Chondrocyte (in vitro differentiated cells): ENCODE results near the gene TMTC2. TPM values are rescaled to one million over a fixed set of nuclear protein-coding genes. Genes with fewer than 3 reads are reported as not detected.

ENCODE experiments used
- DNase-seq: peaks from one replicate; pipeline ENCODE4 v3.0.0; 2021; ENCODE audit warnings: mixed read lengths, low spot score
- H3K27ac Mint-ChIP-seq: one replicate; pipeline ENCODE4 v1.8.0; 2021; ENCODE audit warnings: mild to moderate bottlenecking, moderate library complexity, mixed read lengths; ENCODE audit not compliant: unreplicated experiment
- H3K27me3 Mint-ChIP-seq: 2 replicates; pipeline ENCODE4 v1.8.0; 2021; ENCODE audit warnings: low read depth, mixed read lengths
- H3K36me3 Mint-ChIP-seq: 2 replicates; pipeline ENCODE4 v1.8.0; 2021; ENCODE audit warnings: low read depth, mixed read lengths
- H3K4me1 Mint-ChIP-seq: 2 replicates; pipeline ENCODE4 v1.8.0; 2021; ENCODE audit warnings: low read depth, mild to moderate bottlenecking, mixed read lengths
- H3K4me3 Mint-ChIP-seq: one replicate; pipeline ENCODE4 v1.8.0; 2021; ENCODE audit warnings: mild to moderate bottlenecking, moderate library complexity, mixed read lengths; ENCODE audit not compliant: unreplicated experiment
- H3K9me3 Mint-ChIP-seq: 2 replicates; pipeline ENCODE4 v1.8.0; 2021; ENCODE audit warnings: low read depth, mixed read lengths
- total RNA-seq: library from RNA; stranded (reverse); gene quantifications from 3 replicates; pipeline ENCODE4 v1.2.1, GENCODE V29; 2021
- TF ChIP-seq, protein P1 (sequence below): fragments of 200-600 bp; sonication (generic); IDR thresholded peaks from 2 replicates; pipeline ENCODE4 v1.5.0; 2021; ENCODE audit warnings: antibody characterized with exemption, mild to moderate bottlenecking, moderate library complexity

TMTC2 gene
- total RNA-seq, 1 donor from 2014 or later, result 1.4 TPM

DNA sequence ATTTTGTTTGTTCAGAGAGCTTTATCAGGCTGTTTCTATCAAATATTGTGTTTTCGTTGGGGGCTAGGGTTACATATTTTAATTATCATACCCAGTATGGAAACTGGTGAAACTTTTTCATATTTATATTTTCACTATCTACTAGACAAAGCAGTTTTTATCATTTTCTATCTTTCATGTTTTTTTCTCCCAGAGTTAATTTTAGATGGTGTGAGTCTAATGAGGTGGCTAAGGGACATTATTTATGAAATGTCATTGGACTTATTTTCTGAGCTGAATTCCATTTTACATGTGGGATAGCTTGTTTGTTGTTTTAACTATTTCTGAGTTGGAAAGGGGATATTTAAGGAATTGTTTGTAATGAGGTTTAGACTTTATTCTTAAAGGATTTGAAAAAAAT lies 100.3 kb downstream of the TMTC2 start:
- Mint-ChIP-seq H3K4me3 (no peak overlapping the region), H3K36me3 (no peaks in the 10 kb centered on the region), H3K4me1 (peaks cover 6% of the 10 kb centered on the region), H3K27me3 (no peaks in the 10 kb centered on the region), H3K9me3 (no peaks in the 10 kb centered on the region), H3K27ac (no peak overlapping the region)
- TF ChIP-seq, protein P1, sequence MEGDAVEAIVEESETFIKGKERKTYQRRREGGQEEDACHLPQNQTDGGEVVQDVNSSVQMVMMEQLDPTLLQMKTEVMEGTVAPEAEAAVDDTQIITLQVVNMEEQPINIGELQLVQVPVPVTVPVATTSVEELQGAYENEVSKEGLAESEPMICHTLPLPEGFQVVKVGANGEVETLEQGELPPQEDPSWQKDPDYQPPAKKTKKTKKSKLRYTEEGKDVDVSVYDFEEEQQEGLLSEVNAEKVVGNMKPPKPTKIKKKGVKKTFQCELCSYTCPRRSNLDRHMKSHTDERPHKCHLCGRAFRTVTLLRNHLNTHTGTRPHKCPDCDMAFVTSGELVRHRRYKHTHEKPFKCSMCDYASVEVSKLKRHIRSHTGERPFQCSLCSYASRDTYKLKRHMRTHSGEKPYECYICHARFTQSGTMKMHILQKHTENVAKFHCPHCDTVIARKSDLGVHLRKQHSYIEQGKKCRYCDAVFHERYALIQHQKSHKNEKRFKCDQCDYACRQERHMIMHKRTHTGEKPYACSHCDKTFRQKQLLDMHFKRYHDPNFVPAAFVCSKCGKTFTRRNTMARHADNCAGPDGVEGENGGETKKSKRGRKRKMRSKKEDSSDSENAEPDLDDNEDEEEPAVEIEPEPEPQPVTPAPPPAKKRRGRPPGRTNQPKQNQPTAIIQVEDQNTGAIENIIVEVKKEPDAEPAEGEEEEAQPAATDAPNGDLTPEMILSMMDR, result no peak
- DNase-seq, result no peak

DNA sequence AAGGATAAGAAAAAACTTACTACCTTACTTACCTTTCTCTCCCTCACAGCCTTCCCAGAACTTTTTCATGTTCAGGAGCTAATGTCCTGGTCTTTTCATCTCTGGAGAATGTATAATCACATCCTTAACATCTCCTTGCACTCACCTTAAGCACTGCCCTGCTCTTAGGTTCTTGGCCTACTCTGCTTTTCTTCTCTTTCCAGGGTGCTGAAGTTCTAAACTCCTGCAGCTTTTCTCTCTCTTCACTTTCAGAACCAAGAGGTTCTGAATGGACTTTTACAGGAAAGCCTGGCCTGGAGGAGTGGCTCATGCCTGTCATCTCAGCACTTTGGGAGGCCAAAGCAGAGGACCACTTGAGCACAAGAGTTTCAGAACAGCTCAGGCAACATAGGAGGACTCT lies 101.9 kb downstream of the TMTC2 start:
- no peaks in the 10 kb centered on the region for H3K27me3 Mint-ChIP-seq
- no peaks in the 10 kb centered on the region for H3K9me3 Mint-ChIP-seq
- DNase-seq, result no peak
- H3K4me1 Mint-ChIP-seq, result peaks cover 6% of the 10 kb centered on the region
- H3K4me3 Mint-ChIP-seq, result no peak overlapping the region
- TF ChIP-seq, protein P1, result no peak
- no peak overlapping the region for H3K27ac Mint-ChIP-seq
- no peaks in the 10 kb centered on the region for H3K36me3 Mint-ChIP-seq

DNA sequence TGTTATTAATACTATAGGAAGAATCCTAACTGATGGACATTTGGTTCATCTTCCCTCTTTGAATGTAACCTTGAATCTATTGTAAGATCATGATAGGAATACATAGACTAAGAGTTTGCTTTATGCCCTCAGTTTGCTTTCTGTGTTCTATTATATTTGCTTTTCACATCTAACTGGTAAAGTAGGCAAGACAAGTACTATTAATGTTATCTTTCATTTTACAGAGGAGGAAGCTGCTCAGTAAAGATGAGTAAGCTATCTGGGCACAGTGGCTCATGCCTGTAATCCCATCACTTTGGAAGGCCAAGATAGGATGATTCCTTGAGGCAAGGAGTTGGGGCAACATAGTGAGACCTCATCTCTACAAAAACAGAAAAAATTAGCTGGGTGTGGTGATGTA lies 103.0 kb downstream of the TMTC2 start:
- Mint-ChIP-seq H3K4me3 (no peak overlapping the region), H3K36me3 (no peaks in the 10 kb centered on the region), H3K4me1 (peaks cover 6% of the 10 kb centered on the region), H3K9me3 (no peaks in the 10 kb centered on the region), H3K27ac (no peak overlapping the region), H3K27me3 (no peaks in the 10 kb centered on the region)
- no peak for DNase-seq
- TF ChIP-seq, protein P1, result no peak

DNA sequence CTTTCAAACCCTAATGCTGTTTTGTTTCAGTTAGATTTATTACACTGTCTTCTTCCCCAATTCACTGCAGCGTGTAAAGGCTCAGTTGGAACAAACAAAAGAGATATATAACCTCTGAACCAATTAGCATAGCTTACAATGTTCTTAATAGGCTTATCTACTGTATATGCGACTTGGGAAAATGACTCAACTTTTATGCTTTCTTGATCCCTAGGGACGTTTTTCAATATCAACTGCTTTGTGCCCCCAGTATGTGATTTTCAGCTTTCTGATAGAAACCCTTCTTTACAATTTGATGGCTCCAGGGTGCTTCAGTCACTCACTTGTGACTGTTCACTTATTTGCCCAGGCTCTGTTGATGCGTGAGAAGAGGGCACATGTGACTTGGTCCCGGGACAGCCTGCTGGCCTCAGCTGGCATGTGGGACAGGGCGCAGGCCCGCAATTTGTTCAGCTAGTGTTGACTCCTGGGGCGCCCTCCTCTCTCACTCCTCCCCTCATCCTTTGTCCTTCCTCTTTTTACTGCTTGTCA lies 107.1 kb downstream of the TMTC2 start:
- no peak for DNase-seq
- Mint-ChIP-seq H3K4me1 (no peaks in the 10 kb centered on the region), H3K9me3 (no peaks in the 10 kb centered on the region), H3K4me3 (no peak overlapping the region), H3K36me3 (no peaks in the 10 kb centered on the region), H3K27ac (no peak overlapping the region), H3K27me3 (no peaks in the 10 kb centered on the region)
- TF ChIP-seq, protein P1, result no peak

DNA sequence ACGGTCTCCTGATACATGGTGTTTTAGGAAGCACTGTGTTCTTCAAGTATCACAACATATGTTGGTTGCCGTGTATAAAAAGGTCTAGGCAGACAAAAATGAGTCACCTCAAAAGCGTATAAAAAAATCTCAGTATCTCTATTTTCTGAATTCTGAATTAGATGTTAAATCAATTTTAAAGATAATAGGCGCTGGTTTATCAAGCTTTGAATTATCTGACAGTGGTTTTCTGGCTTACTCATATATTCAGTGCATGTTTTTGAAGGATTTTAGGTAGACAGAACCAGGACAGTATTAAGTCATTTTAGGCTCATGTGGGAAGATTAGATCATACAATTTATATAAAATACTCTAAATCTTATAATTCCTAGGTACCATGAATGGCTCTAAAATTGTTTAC lies 110.8 kb downstream of the TMTC2 start:
- no peaks in the 10 kb centered on the region for H3K4me1 Mint-ChIP-seq
- DNase-seq, result no peak
- TF ChIP-seq, protein P1, result no peak
- H3K27ac Mint-ChIP-seq, result no peak overlapping the region
- peaks cover 3% of the 10 kb centered on the region for H3K9me3 Mint-ChIP-seq
- no peaks in the 10 kb centered on the region for H3K27me3 Mint-ChIP-seq
- no peaks in the 10 kb centered on the region for H3K36me3 Mint-ChIP-seq
- H3K4me3 Mint-ChIP-seq, result no peak overlapping the region
